ENCODE measurements around the gene MACROD2.

The MACROD2 gene

GRCh38 chr20:14984305-14984704 is 989.0 kb downstream of the MACROD2 start:
- Histone ChIP-seq H3K4me1 (no peaks in the 10 kb centered on the region), H3K27me3 (no peaks in the 10 kb centered on the region), H3K36me3 (no peaks in the 10 kb centered on the region), H3K9me3 (peaks cover 29% of the 10 kb centered on the region), H3K9ac (no peak overlapping the region), H3K27ac (no peak overlapping the region), H3K4me3 (no peak overlapping the region), H3K4me2 (no peak overlapping the region), H4K20me1 (no peaks in the 10 kb centered on the region)
- TF ChIP-seq Cebpa-rat (IDR thresholded peaks at IDR 0.05): no peak

- H3K4me2 ChIP-seq: no peak overlapping the region
- H3K4me1 ChIP-seq: no peaks in the 10 kb centered on the region
- H3K27me3 ChIP-seq: no peaks in the 10 kb centered on the region
- H3K9me3 ChIP-seq: peaks cover 29% of the 10 kb centered on the region
- TF ChIP-seq Cebpa-rat (IDR thresholded peaks at IDR 0.05): no peak
- no peak overlapping the region for H3K27ac ChIP-seq
- no peaks in the 10 kb centered on the region for H3K36me3 ChIP-seq
- H3K4me3 ChIP-seq: no peak overlapping the region
- H3K9ac ChIP-seq: no peak overlapping the region
- no peaks in the 10 kb centered on the region for H4K20me1 ChIP-seq
Measured at GRCh38 chr20:14984768-14985622, 989.7 kb downstream of the MACROD2 start.

DNA sequence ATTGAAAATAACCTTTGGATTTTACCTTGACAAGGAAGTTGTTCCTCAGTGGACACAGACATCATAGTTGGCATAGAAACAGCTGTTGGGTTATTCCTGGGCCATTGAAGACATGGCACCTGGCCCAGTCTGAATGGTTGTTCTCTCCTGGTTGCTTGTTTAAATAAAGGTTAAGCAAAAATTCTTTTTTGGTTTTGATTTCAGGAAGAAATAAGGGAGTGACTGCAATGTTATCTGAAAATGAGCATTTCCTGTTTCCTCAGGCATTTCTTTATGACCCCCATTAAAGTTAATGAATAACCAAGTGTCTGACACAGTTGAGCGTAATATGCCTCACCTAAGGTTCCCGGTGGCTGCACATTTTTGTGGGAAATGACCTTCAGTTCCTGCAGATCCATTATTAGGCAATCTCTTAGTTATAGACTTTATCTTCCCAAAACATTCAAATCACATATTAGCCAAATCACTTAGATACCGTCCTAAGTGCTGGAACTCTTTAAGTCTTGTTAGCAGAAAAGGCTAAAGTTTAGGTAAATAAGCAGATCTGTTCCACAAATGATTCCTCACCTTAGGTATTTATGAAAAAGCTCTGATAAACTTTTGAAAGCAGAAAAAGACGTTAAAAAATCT is 990.8 kb downstream of the MACROD2 start:
- Histone ChIP-seq H3K4me2 (no peak overlapping the region), H3K27me3 (no peaks in the 10 kb centered on the region), H3K27ac (no peak overlapping the region), H3K9ac (no peak overlapping the region), H4K20me1 (no peaks in the 10 kb centered on the region), H3K4me3 (no peak overlapping the region), H3K4me1 (no peaks in the 10 kb centered on the region), H3K36me3 (no peaks in the 10 kb centered on the region), H3K9me3 (peaks cover 29% of the 10 kb centered on the region)
- no peak for TF ChIP-seq Cebpa-rat (IDR thresholded peaks at IDR 0.05)

DNA sequence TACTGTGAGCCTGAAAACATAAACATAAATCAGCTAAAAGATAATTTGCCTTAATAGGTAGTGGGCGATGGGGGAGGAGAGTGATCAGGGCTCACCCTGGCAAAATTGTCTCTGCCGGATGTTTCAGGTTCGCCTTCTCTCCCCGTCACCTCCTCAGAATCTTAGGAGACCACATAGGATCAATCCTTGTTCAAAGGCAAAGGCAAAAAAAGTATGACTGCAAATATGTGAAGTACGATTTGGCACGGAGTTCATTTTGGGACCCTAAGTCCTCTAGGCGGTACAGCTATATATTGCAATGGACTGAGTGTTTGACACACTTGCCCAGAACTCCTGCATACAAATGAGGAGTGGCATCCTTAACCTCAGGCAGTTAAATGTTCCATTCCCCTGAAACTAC is 991.3 kb downstream of the MACROD2 start:
- H3K27ac ChIP-seq: no peak overlapping the region
- H3K27me3 ChIP-seq: no peaks in the 10 kb centered on the region
- no peak overlapping the region for H3K9ac ChIP-seq
- no peaks in the 10 kb centered on the region for H3K36me3 ChIP-seq
- no peaks in the 10 kb centered on the region for H4K20me1 ChIP-seq
- no peak overlapping the region for H3K4me3 ChIP-seq
- peaks cover 23% of the 10 kb centered on the region for H3K9me3 ChIP-seq
- H3K4me1 ChIP-seq: no peaks in the 10 kb centered on the region
- H3K4me2 ChIP-seq: no peak overlapping the region
- no peak for TF ChIP-seq Cebpa-rat (IDR thresholded peaks at IDR 0.05)

DNA sequence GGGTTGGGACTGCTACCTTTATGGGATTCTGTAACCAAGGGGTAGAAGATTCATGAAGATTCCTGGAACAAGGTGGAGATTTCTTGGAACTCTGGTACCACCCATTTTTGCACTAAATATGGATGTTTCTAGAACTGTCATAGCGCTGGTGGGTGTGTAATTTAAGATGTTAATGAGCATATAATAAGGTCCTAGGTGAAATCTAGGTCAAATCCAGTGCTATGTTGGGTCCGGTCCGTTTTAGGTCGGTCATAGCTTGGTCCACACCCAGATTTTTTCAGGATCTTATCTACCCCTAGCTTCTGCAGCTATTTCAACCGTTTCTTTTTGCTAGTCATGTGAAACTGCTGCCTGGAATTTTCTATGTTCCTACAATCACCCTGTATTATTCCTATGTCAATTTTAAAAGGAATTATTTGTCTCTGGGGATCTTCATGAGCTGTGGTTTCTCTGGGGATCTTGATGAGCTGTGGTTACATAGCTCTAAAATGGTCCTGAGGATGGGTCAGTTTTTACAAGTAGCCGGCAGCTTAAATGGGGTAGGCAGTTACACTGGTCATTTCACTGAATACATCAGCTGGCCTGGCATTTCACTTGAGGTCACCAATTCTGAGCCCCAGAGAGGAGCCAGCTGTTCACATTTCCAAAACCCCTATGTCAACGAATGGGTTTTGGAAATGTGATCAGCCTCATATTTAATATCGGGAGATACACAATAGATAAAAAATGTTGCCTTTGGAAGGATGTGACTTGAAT is 994.4 kb downstream of the MACROD2 start:
- no peak for TF ChIP-seq Cebpa-rat (IDR thresholded peaks at IDR 0.05)
- Histone ChIP-seq H3K9ac (no peak overlapping the region), H3K27me3 (no peaks in the 10 kb centered on the region), H3K36me3 (no peaks in the 10 kb centered on the region), H3K4me3 (no peak overlapping the region), H3K4me2 (no peak overlapping the region), H3K9me3 (no peaks in the 10 kb centered on the region), H3K27ac (no peak overlapping the region), H3K4me1 (no peaks in the 10 kb centered on the region), H4K20me1 (no peaks in the 10 kb centered on the region)

DNA sequence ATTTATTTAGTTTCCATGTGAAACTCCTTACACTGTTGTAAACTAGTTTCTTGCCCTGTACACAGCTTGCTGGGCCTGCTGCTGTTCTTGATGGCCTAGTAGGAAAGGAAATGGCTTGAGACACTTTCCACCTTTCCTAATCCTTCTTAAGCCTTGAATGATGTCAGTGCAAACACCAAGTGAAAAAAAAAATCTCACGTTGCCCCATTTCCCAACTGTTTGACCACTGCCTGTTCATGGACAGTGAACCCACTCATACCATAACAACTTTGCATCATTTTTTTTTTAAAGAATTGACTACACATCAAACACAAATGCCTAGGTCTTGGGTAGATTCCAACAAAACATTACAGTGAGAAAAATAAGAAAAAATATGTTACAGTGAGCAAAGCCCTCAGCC is 995.7 kb downstream of the MACROD2 start:
- Histone ChIP-seq H3K4me1 (no peaks in the 10 kb centered on the region), H3K9ac (no peak overlapping the region), H3K9me3 (no peaks in the 10 kb centered on the region), H4K20me1 (no peaks in the 10 kb centered on the region), H3K4me2 (no peak overlapping the region), H3K27me3 (no peaks in the 10 kb centered on the region), H3K4me3 (no peak overlapping the region), H3K27ac (no peak overlapping the region), H3K36me3 (no peaks in the 10 kb centered on the region)
- TF ChIP-seq Cebpa-rat (IDR thresholded peaks at IDR 0.05): no peak

DNA sequence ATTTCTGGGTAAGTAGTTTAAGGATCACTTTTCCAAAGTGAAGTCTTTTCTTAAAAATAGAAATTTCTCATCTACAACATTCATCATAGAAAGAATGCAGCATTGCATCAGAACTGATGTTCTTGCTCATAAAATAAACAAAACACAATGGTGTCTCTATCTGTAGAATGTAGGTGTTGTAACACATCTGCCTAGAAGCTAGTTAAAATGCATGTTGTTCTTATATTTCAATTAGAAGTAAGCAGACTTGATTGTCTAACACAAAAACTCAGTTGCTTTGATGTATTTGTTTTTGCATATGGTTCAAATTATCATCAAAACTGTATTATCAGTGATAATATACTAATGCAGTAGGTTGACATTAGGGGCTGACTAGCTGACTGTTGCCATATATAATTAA is 996.8 kb downstream of the MACROD2 start:
- Histone ChIP-seq H3K9ac (no peak overlapping the region), H3K9me3 (peaks cover 3% of the 10 kb centered on the region; the same call in 1 of the 2 replicates), H3K27me3 (no peaks in the 10 kb centered on the region), H3K4me3 (no peak overlapping the region), H3K4me2 (no peak overlapping the region), H3K4me1 (no peaks in the 10 kb centered on the region), H3K36me3 (no peaks in the 10 kb centered on the region), H3K27ac (no peak overlapping the region), H4K20me1 (no peaks in the 10 kb centered on the region)
- TF ChIP-seq Cebpa-rat (IDR thresholded peaks at IDR 0.05): no peak

DNA sequence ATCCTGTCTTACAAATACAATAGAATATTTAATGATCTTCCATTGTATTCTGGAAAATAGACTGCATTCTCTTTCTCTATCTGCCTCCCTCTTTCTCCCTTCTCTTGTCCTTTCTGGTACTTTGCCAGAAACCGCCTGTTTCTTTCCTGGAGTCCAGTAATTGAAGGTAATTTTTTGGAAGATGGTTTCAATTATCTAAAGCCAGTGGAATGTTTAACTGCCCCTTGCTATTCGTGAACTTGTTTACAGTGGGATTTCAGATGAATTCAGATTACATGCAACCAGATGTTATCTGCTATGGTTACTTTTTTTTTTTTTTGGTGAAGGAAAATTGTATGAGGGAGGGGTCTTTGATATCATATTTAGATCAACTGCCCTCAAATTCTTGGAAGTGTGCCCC is 997.6 kb downstream of the MACROD2 start:
- Histone ChIP-seq H3K27ac (no peak overlapping the region), H3K4me2 (no peak overlapping the region), H3K36me3 (no peaks in the 10 kb centered on the region), H4K20me1 (no peaks in the 10 kb centered on the region), H3K4me1 (no peaks in the 10 kb centered on the region), H3K9me3 (peaks cover 11% of the 10 kb centered on the region; the same call in 1 of the 2 replicates), H3K4me3 (no peak overlapping the region), H3K27me3 (no peaks in the 10 kb centered on the region), H3K9ac (no peak overlapping the region)
- TF ChIP-seq Cebpa-rat (IDR thresholded peaks at IDR 0.05): no peak

GRCh38 chr20:14996883-14997672 is 1001.8 kb downstream of the MACROD2 start:
- no peak overlapping the region for H3K27ac ChIP-seq
- no peaks in the 10 kb centered on the region for H3K4me1 ChIP-seq
- no peak overlapping the region for H3K4me3 ChIP-seq

More at GRCh38 chr20:14996883-14997672, 1001.8 kb downstream of the MACROD2 start:
- Histone ChIP-seq H3K9me3 (peaks cover 21% of the 10 kb centered on the region), H4K20me1 (no peaks in the 10 kb centered on the region), H3K9ac (no peak overlapping the region), H3K36me3 (no peaks in the 10 kb centered on the region), H3K27me3 (no peaks in the 10 kb centered on the region), H3K4me2 (no peak overlapping the region)
- TF ChIP-seq Cebpa-rat (IDR thresholded peaks at IDR 0.05): no peak

Data from BLaER1 (cell line).